ENCODE results near the gene HMCN1.
A peak's percentile ranks its signal among the peaks of the same experiment; 100 is the strongest.
"Not testable (repeated sequence)": the region's sequence is repeated elsewhere in the genome, so short reads cannot be mapped to it uniquely, and the experiment has no call there.

Gene HMCN1

DNA sequence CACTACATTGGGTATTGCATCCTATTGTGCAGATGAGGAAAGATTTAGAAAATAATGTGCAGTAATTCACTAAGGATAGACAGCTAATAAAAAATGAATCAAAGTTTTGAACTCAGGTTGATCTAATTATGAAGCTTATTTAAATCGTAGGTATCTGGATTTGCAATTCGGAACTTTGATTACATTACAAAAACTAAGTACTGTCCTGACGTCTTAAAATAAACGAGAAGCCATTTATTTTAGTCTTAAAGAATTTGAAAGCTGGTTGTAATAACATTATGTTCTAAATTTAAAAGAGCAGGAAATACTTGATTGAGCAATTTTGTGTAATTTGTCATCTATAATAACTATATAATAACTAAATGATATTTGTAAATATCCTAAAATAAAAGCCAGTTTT, 404.9 kb downstream of the HMCN1 start:
- no peak for DNase-seq (ENCODE audit: low spot score)
- FAIRE-seq, result no peak

DNA sequence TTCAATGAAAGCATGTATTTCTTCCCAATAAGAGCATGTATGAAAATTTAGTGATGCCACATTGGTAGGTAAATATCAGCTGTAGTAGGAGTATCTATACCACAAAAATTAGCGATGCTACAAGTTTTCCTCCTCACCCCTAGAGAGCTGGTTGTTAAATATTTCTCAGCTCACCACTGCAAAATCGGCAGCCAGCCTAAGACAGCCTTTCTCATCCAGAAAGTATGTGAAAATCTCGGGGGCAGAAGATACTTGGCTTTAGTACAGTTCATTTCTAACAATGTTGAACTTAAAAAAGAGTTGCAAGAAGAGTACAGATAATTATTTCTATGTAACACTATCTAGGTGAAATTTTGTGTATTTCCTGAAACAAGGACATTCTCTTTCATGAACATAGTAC, 405.5 kb downstream of the HMCN1 start:
- DNase-seq (ENCODE audit: low spot score) (no peak), FAIRE-seq (no peak)

DNA sequence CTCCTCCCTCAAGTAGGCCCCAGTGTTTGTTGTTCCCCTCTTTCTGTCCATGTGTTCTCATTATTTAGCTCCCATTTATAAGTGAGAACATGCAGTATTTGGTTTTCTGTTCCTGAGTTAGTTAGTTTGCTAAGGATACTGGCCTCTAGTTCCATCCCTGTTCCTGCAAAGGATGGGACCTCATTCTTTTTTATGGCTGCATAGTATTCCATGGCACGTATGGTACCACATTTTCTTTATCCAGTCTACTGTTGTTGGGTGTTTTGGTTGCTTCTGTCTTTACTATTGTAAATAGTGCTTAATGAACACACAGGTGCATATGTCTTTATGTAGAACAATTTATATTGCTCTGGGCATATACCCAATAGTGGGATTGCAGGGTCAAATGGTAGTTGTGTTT, 408.0 kb downstream of the HMCN1 start:
- FAIRE-seq (no peak), DNase-seq (ENCODE audit: low spot score) (no peak)

DNA sequence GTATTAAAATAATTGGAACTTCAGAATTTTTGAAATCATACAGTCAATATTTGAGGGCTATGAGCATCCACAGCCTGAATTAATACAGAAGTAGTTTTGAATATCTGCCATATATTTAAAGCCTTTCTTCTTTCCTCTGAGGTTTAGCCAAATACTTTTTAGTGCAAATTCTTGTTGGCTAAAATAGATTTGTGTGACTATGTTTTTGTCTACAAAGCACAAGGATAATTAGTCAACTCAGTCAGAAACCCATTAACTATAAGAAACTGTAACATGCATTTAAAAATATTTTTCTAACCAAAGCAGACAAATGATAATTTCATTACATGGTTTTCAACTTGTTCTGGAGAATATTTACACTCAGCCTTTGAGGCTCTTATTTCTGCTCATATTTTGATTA, 408.7 kb downstream of the HMCN1 start:
- DNase-seq (ENCODE audit: low spot score) (no peak), FAIRE-seq (no peak)

DNA sequence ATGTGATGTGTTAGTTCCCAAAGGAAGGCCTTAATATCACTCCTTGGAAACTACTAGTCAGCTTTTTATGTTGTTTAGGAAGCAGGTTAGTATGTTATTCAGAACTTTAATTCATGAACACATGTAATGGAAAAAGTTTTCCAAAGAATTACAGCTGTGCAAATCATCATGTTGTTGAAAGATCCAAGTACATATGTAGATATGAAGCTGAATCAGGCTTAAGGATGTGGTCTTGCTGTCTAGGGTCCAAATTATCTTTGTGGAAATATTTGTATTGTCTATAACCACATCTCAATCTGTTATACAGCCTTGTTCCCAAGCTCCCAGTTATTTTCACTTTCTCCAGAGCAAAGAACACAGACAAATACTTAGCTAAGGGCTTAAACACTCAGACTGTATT, 409.3 kb downstream of the HMCN1 start:
- DNase-seq (ENCODE audit: low spot score) (no peak), FAIRE-seq (no peak)

DNA sequence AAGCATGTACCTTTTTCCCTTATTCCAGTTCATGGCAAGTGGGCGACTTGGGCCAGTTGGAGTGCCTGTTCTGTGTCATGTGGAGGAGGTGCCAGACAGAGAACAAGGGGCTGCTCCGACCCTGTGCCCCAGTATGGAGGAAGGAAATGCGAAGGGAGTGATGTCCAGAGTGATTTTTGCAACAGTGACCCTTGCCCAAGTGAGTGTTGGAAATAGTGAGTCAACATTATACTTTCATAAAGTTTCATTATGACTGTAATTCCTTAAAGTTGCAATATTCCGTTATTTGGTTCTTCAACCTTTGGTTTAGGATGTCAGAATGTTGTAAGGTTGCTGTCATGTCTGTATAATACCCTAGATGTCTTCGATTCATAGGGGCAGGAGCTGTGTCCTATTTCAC, 410.3 kb downstream of the HMCN1 start:
- no peak for FAIRE-seq
- DNase-seq (ENCODE audit: low spot score), result no peak

DNA sequence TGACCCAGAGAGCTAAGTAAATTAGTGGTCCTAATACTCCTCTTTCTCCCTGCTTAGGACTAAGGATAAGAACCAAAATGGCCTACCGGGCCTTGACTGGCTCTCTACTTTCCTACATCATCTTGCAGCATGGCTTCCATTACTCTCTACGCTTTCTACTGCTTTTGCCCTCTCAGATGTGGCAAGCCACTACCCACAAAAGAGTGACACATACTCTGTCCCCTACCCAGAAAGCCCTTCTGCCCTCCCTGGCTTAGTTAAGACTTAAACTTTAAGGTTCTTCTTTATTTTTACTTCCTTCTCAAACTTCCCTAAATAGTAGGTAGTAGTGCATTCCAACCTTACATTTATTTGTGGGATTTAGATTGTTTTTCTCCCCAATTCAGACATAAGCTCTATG, 412.8 kb downstream of the HMCN1 start:
- no peak for DNase-seq (ENCODE audit: low spot score)

DNA sequence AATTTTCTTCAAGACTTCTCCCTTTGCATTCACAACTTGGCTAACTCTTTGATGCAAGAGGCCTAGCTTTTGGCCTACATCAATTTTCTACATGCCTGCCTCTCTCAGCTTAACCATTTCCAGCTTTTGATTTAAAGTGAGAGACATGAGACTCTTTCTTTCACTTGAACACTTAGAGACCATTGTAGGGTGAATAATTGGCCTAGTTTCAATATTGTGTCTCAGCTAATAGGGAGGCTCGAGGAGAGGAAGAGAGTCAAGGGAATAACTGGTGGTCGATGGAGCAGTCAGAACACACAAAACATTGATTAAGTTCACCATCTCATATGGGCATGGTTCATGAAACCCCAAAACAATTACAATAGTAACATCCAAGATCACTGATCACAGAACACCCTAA, 415.4 kb downstream of the HMCN1 start:
- no peak for DNase-seq (ENCODE audit: low spot score)
- FAIRE-seq, result no peak

More for the DNA sequence above, 412.8 kb downstream of the HMCN1 start:
- no peak for FAIRE-seq

DNA sequence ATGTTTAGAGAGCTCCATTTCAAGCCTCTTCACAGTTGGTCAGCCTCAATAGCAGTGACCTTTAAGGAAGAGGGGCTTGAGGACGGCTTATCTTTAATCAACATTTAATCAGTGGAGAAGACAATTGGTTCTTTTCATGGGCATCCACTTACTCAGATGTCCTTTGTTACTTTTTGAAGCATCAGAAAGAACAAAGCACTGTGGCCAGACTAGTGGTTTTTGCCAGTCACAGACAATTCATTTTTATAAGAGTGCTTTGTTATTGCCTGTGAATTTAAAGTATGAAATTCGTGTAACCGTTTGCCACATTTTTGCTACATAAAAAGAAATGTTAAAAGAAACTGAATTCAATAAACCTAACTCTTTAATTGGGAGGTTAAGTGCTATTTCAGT, 418.0 kb downstream of the HMCN1 start:
- FAIRE-seq (no peak), DNase-seq (ENCODE audit: low spot score) (no peak)

DNA sequence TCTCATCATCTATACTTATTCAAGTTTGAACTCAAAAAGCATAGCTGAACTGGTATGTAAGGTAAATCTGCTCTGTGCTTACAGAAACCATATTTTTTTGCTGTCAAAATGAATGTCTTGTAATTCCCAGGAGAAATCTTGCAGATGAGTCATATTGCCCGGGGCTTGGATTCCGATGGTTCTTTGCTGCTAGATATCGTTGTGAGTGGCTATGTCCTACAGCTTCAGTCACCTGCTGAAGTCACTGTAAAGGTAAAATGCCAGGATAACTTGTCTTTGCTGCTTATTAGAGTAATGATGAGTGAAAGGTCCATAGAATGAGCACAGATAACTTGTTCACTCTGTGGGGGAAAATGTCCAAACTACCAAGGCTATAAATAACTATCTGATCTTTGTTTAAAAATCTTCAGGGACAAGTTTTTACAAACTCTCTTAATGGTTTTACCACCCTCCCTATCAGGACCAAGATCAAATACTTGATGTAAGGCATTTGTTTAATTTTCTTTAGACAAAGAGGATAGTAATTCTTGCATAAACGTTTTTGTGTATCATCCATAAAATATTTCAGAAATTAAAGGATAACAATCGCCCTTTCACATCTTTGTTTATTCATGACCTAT, 418.5 kb downstream of the HMCN1 start:
- peak; percentile 66 for DNase-seq (ENCODE audit: low spot score)
- no peak for FAIRE-seq

DNA sequence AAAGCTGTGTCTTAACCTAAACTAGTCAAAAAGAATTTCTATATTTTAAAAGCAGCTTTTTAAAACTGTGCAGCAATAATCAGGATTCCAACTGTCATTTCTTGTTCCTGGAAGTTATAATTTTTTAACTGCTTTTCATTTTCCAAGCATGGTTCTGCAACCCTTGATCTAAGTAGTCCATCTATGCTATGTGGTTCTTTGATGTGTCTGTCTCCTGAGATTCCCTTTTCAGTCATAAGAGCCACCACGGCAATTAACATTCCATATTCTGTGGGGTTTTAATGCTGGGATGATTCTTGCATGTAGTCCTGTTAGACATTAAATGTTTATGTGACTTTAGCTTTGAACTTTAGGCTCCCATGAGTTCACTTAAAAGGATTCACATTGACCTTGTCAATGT, 420.5 kb downstream of the HMCN1 start:
- DNase-seq (ENCODE audit: low spot score) (no peak), FAIRE-seq (no peak)

DNA sequence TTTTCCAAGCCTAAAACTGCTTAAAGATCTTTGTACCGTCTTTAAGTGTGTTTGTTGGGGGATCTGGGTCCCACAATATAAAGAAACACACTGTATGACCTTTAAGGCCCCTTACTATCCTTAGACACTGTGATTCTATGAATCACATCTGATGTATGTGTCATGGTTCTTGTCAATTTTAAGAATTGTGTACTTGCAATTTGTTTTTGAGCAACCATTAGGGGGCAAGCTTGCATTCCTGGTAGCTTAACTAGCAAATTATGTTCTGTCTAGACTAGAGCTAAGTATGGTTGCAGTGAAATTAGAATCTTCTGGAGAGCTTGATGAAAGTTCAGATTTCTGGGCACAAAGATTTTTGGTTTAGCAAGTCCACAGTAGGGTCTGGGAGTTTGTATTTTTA, 421.4 kb downstream of the HMCN1 start:
- peak; percentile 26 for DNase-seq (ENCODE audit: low spot score)
- no peak for FAIRE-seq

DNA sequence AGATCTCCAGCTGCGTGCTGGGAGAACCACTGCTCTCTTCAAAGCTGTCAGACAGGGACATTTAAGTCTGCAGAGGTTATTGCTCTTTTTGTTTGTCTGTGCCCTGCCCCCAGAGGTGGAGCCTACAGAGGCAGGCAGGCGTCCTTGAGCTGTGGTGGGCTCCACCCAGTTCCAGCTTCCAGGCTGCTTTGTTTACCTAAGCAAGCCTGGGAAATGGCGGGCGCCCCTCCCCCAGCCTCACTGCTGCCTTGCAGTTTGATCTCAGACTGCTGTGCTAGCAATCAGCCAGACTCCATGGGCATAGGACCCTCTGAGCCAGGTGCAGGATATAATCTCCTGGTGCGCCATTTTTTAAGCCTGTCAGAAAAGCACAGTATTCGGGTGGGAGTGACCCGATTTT, 428.7 kb downstream of the HMCN1 start:
- not testable (repeated sequence) for DNase-seq (ENCODE audit: low spot score); FAIRE-seq

DNA sequence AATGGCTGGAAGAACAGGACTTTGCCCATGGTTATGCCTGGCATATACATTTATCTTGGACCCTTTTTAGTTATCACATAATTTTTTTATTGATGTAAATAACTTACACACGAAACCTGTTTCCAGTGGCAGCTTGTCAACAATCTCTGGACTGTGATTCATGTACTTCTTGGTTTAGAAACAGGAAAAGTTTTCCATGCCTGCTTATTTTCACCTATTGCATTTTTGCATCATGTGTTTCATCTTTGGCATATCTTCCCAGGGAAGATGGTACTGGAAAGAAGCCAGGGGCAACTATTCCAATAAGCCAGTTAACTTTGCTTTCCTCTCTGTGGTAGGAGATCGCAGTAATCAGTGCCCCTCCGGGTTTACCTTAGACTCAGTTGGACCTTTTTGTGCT, 430.6 kb downstream of the HMCN1 start:
- FAIRE-seq (no peak), DNase-seq (ENCODE audit: low spot score) (no peak)

DNA sequence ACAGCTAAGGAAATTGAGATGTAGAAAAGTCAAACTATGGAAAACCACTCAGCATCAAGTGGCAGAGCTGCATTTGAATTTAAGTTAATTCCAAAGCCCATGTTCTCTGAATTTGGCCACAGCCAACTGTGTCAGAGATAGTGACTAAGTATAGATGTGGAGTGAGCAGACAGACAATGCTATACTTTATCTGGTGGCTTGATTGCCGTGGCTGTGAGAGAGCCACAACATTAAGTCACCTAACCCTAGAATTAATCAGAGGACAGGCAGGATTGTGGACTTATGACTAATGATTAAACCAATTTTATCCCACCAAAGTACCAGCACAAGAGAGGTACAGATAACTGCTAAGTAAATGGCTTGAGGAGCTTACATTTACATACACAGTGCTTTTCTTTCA, 431.1 kb downstream of the HMCN1 start:
- no peak for FAIRE-seq
- DNase-seq (ENCODE audit: low spot score), result no peak

DNA sequence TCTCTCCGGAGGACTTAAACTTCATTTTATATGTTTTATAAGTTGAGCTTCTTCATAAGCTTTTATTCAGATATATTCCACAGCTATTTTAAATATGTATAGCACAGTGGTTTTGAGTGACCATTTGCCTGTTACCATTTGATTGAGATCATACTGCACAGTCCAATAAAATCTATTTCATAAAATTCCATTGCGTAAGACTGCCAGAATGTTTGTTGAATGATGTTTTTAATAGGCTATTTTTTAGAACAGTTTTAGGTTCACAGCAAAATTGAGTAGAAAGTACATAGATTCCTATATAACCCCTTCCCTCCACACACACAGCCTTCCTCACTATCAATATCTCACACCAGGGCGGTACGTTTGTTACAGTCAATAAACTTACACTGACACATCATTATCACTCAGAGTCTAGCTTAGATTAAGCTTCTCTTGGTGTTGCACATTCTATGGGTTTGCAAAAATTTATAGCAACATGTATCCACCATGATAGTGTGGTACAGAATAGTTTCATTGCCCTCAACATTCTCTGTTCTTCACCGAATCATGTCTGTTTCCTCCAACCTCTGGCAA, 433.0 kb downstream of the HMCN1 start:
- FAIRE-seq (no peak), DNase-seq (ENCODE audit: low spot score) (no peak)

DNA sequence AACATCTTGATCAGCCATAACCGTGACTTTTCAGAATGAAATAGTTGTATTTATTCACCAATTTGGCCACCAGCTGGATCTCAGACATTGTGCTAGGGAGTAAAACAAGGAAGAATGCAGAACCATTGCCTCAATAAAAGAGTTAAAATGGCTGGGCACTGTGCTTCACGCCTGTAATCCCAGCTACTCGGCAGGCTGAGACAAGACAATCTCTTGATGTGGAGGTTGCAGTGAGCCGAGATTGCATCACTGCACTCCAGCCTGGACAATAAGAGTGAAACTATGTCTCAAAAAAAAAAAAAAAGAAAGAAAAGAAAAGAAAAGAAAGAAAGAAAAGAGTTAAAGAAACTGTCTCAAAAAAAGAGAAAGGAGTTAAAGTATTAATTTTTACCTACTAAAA, 441.4 kb downstream of the HMCN1 start:
- DNase-seq (ENCODE audit: low spot score) (no peak), FAIRE-seq (no peak)

DNA sequence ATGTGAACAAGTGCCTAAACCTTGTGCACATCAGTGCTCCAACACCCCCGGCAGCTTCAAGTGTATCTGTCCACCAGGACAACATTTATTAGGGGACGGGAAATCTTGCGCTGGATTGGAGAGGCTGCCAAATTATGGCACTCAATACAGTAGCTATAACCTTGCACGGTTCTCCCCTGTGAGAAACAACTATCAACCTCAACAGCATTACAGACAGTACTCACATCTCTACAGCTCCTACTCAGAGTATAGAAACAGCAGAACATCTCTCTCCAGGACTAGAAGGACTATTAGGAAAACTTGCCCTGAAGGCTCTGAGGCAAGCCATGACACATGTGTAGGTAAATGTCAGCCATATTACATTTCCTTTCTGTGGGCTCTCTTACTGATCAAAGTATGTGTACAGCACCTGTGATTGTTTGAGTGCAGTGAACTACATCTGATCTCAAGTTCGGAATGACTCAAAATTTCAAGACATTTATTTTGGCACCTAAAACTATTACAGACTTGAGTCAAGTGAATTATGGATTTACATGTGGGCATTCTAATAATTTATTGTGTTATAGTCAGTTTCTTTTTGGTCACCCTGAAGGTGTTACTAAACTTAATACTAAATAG, 444.3 kb downstream of the HMCN1 start:
- FAIRE-seq (no peak), DNase-seq (ENCODE audit: low spot score) (no peak)

DNA sequence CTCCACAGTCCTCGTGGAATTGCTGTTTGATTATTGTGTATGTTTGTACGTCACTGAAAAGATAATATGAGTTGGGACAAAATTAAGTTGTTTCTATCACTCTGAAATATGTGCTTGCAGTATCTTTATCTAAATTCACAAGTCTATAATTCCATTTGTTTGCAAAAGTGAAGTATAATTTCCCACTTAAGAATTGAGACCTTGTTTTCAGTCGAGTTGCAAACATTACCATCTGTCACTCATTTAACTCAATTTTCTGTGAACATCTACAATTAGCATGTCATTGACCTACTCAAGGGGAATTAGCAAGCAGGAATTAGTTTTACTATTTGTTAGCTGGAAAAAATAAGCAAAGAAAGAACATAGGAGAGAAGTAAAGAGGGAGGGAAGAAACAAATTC, 445.0 kb downstream of the HMCN1 start:
- FAIRE-seq (no peak), DNase-seq (ENCODE audit: low spot score) (no peak)

DNA sequence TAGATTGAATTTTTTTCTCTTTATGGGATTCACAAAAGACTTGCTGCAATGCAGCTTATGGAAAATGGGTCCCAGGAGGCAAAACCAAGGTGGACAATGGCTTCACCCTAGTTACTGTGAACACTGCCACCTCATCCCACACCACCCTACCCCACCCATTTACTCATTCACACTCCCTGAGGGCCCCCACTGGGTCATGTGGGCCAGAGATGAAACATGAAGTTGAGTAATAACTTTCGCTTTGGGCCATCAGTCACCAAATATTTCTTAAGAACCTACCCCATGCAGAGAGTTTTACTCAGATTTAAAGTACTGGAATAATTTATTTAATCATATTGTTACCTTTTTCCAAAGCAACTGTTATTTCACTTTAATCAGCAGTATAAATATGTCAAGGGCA, 449.0 kb downstream of the HMCN1 start:
- no peak for DNase-seq (ENCODE audit: low spot score)
- no peak for FAIRE-seq

DNA sequence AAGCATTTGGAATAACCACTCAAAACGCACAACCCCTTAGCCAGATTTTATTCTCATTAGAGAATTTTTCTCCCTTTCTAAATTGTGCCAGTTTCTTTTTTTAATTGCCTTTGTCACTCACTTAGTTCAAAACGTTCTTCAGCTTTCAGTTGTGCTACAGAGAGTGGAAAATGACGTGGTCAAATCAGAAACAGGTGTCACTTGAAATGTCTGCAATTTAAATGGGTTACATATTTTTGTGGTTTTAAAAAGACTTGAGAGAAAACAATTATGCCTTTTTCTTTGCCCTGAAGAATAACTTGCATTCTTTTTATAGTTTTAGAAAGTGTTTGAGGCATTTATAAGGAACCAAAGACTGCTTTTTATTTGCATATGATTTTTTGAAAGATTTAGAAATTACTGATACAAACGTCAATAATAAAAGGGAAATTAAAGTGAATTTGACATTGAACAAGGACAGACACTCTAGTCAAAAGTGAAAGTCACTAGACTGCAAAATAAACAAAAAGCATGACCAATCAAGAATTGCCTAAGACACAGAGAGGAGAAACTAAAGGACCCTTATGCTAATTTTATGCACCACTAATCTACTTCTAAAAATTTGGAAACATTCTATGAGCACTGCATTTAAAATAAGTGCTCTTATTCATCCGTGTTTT, 449.9 kb downstream of the HMCN1 start:
- no peak for FAIRE-seq
- no peak for DNase-seq (ENCODE audit: low spot score)

DNA sequence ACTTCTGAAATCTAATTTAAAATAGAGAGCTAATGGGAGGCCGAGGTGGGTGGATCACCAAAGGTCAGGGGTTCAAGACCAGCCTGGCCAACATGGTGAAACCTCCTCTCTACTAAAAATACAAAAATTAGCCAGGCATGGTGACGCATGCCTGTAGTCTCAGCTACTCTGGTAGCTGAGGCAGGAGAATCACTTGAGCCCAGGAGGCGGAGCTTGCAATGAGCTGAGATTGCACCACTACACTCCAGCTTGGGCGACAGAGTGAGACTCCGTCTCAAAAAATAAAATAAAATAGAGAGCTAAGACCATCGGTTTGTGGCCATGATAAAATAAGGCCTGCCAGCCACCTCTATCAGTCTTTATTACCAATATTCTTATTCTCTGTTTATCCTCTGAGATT, 452.1 kb downstream of the HMCN1 start:
- DNase-seq (ENCODE audit: low spot score); FAIRE-seq: not testable (repeated sequence)

DNA sequence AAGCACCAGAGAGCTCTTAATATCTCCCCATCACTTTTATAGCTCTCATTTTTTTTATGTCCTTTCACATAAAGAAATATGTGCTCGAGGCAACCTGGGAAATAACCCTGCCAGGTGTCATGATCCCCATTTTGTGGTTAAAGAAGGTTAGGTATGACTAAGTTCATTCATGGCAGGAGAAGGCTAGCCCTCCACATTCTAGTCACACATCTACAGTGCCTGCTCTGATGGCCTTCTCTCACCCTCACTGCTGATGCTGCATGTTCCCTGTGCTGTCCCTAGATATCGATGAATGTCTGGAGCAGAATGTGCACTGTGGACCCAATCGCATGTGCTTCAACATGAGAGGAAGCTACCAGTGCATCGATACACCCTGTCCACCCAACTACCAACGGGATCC, 453.4 kb downstream of the HMCN1 start:
- FAIRE-seq, result no peak
- peak; percentile 26 for DNase-seq (ENCODE audit: low spot score)

Measured in urothelium cell line (cell line).